Ureter (tissue), 1 donor: ENCODE data around the gene PITX3. TPM values are rescaled to one million over a fixed set of nuclear protein-coding genes. Genes with fewer than 3 reads are reported as not detected.
"Not testable (repeated sequence)": the region's sequence is repeated elsewhere in the genome, so short reads cannot be mapped to it uniquely, and the experiment has no call there.

Experiments
- DNase-seq: peaks from one replicate; pipeline ENCODE4 v3.0.0-alpha.2; 2020; ENCODE audit warnings: low spot score
- total RNA-seq: library from RNA; stranded (reverse); gene quantifications from one replicate; pipeline ENCODE4 v1.2.4, GENCODE V29; 2023
- donor health status: DM: yes; HTN: yes; CAD: no.

Gene PITX3
- total RNA-seq, 1 donor from 2014 or later = not detected

DNA sequence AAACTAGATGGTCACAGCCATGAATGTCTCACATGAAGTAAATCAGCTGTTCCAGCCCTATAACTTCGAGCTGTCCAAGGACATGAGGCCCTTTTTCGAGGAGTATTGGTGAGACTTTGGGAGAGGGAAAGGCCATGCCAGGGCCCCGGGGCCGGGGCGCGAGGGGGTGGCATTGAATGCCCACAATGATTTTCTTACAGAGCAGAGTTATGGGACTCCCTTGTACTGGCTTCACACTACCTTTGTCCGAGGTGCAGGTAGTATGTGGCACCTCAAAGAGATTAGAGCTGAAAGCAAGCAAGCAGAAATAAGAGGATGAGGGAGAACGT lies 14.8 kb downstream of the PITX3 start:
- DNase-seq = no peak

DNA sequence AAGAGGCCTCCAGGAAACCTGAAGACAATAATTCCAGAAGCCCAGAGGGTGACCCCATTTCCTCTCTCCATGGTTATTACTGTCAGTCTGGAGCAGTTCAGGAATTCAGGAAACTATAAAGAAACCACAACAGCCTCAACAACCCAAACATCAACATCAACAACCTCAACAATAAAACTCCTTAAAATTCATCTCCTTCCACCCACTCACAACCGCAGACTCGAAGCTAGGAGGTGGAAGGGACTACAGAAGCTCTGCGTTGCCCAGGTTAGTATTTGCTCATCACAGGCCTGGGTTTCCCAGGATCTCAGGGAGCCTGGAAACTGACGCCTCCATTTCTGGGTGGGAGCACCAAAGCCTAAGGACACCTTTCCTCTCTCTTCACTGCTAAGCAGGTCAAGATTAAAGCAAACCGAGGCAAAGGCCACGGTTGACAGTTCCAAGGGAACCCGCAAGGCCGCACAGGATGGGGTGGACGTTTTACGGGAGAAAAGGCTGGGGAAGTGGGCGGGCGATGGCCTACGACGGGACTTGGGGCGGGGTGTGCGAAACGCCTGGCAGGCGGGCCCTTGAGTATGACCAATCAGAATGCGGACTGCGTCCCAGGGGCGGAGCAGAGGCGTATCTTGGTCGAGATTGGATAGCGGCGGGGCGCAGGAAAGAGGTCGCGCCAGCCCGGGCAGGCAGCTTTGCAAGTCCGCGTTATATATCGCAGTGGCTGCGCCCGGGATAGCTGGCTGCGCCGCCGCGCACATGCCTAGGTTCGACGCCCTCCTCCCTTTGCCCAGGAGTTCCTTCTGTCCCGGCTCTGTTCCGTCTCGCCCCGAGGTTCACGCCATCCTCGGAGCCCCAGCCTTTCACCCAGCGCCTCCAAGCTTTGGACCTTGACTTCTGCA lies 15.4 kb downstream of the PITX3 start, which contains the start of gene ELOVL3:
Gene ELOVL3, plus strand, starts transcription at position 654 of the 896 bp plus-strand sequence. CDS start 250 bp downstream, outside the sequence.
- peak; percentile 93 for DNase-seq

DNA sequence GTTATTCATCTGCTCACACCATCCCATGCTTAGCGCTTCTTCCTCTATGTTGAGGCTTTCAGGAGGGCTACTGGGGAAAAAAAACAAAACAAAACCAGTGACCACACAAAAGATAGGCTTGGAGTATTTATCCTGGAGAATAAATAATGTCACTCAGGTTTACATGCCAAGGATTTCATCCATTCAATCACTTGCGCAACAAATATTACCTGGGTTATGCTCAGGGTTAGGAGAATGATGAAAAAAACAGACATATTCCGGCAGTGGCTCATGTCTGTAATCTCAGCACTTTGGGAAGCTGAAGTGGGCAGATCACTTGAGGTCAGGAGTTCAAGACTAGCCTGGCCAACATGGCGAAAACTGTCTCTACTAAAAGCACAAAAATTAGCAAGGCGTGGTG lies 18.5 kb downstream of the PITX3 start:
- DNase-seq = no peak

DNA sequence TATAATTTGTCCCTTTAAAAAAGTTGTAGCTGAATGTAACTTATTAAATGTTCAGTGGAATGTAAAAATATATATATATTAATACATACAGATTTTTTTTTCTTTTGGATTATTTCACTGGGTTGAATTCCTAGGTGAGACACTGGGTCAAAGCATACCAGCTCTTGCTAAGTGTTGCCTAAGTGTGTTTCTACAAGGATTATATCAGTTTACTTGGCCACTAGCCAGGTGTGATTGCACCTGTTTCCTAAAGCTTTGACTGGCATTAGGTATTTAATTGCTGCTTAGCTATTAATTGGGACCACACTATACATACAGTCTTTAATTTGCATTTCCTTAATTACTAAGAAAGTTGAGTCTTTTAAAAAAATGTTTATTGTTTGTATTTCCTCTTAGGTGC lies 20.7 kb downstream of the PITX3 start:
- no peak for DNase-seq

DNA sequence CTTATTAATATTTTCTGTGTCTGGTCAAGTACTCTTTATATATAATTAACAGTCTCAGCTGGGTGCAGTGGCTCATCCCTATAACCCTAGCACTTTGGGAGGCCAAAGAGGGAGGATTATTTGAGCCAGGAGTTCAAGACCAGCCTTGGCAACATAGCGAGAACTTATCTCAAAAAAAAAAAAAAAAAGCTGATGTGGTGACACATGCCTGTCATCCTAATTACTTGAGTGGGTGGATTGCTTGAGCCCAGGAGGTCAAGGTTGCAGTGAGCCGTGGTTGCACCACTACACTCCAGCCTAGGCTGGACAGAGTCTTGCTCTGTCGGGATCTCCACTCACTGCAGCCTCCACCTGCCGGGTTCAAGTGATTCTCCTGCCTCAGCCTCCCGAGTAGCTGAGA lies 21.9 kb downstream of the PITX3 start:
- DNase-seq = no peak

DNA sequence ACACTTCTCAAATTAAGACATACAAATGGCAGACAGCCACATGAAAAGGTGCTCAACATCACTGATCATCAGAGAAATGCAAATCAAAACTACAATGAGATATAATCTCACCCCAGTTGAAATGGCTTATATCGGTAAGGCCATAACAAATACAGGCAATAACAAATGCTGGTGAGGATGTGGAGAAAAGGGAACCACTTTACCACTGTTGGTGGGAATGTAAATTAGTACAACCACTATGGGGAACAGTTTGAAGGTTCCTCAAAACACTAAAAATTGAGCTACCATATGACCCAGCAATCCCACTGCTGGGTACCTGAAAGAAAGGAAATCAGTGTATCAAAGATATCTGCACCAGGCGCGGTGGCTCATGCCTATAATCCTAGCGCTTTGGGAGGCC lies 27.7 kb downstream of the PITX3 start:
- DNase-seq = not testable (repeated sequence)

DNA sequence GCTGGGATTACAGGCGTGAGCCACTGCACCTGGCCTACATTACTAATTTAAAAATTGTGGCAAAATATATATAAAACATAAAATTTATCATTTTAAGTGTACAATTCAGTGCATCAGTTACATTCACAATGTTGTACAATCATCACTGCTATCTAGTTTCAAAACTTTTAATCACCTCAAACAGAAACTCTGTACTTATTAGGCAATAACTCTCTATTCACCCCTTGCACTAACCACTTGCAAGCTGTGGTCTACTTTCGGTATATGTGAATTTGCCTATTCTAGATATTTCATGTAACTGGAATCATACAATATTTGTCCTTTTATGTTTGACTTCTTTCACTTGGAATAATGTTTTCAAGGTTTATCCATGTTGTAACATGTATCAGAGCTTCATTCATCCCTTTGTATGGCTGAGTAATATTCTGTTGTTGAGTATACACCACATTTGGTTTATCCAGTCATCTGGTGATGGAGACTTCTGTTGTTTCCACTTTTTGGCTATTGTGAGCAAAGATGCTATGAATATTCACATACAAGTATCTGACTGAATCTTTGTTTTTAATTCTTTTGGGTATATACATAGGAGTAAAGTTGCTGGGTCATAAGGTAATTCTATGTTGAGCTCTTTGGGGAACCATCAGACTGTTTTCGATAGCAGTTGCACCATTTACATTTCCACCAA lies 29.6 kb downstream of the PITX3 start:
- DNase-seq = no peak

DNA sequence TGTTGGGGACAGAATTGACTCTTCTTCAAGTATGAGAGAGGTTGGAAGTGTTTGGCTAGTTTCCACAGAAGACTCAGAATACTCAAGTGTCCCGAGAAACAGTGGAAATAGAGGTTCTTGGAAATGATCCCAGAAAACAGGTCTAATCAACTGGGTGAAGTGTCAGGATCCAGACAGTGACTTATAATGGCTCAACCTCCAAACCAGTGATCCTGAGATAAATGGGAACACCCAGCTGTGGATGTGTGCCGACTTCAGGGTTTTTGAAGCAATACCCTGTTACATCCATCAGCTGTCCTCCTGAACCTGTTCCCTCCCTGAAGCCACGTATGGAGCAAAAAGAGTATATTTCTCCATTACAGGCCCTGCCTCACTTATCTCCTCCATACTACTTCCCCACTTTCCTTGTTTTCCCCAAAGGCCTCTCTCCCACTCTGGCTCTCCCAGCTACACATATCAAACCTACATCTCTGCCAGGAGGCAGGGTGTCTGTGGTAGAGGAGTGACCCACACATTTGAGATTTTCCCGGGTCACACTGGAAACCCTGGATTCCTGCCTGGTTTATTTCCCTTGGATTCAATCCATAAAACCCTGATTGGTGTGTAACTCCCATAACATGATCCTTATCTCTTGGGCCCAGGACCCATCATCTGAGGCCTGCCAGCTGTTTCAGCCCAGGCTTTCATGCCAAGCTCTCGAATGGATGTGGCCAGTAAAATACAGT lies 32.8 kb downstream of the PITX3 start:
- DNase-seq = no peak

DNA sequence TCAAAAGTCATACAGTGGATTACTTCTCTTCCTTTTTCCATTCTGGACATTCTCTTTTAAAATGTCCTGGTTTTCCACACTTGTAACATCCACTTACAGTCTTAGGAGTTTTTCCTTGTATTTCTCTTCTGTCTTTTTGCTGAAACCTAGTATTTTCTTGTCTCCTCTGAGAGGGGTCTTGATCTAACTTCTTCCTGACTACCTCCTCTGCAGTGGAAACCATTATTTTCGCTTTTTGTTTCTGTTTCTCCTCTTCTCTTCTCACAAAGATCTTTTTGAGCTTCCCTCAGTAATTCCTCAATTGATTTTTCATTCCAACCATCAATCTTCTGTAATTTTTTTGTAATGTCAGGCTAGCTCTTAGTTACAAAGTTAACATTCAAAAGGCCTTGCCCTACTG lies 38.9 kb downstream of the PITX3 start:
- DNase-seq = no peak

DNA sequence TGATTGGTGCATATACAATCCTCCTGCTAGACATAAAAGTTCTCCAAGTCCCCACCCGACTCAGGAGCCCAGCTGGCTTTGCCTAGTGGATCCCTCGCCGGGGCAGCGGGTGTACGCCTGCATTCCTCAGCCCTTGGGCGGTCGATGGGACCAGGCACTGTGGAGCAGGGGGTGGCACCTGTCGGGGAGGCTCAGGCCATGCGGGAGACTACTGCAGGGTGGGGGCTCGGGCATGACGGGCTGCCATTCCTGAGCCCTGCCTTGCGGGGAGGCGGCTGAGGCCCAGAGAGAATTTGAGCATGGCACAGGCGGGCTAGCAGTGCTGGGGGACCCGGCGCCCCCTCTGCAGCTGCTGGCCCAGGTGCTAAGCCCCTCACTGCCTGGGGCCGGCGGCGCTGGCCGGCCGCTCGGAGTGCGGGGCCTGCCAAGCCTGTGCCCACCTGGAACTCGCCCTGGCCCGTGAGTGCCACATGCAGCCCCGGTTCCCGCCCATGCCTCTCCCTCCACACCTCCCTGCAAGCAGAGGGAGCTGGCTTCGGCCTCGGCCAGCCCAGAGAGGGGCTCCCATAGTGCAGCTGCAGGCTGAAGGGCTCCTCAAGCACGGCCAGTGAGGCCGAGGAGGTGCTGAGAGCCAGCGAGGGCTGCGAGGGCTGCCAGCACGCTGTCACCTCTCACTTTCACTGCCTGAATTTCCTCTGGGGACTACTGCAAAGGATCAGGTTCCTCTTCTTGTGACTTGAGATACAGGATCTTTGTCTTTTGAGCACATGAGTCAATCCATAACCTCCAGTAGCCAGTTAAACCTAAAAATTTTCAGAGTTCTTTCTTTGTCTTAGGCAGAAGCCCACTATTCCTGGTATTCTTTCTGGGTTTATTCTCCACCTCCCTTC lies 40.3 kb downstream of the PITX3 start:
- no peak for DNase-seq

DNA sequence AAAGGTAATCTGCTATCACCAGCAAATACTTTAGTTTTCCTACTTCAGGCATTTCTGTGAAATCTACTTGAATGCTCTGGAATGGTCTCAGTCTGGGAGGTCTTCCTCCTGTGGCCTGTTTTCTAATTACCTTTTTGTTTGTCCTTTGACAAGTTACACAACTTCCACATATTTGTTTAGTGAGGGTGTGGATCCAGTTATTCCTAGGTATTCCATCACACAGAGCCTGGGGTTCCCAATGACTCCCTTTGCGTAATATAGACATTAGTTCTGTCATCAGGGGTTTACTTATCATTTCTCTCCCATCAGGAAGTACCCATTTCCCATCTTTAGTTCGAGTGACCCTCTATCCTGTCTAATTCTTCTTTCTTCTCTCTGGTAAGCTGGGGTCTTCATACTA lies 43.3 kb downstream of the PITX3 start:
- DNase-seq = no peak

DNA sequence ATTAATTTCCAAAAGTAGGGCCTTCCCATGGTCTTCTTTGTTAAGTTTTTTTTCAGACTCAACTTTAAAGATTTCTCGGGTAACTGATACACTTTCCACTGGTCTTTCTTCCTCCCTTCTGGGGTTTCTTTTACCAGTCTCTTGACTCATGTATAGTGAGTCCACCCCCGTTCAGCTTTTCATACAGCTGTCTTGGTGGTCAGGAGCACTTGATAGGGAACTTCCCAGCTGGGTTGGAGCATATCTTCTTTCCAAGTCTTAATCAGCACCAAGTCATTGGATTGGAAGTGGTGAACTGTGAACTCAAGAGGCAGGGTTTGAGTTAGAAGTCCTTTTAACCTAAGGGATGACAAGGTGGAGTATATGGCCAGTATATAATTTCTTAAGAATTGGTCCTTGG lies 44.4 kb downstream of the PITX3 start:
- DNase-seq = no peak

DNA sequence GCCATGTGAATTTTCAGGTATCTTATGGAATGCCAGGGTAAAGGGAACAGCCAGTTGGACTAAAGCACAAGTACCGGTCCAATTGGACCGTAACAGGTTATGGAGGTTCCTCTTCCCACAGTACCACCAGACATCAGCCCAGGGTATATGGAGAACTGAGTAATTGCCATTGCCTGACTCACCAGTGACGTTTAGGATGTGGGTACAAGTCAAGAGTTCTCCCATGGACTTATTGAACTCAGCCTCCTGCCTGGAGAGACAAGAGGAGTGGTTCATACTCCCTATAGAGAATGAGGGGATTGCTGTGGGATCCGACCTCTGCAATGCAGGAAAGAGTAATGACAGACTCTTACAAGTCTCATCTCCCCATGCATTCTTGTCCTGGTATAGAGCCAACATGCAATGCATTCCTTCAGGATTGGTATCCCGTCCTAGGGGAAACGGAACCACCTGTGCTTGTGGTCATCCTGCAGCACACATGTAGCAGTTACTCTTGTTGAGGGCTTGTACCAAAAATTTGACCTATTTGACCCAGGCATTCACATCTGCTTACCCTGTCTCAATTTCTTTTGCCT lies 45.9 kb downstream of the PITX3 start:
- DNase-seq = no peak

DNA sequence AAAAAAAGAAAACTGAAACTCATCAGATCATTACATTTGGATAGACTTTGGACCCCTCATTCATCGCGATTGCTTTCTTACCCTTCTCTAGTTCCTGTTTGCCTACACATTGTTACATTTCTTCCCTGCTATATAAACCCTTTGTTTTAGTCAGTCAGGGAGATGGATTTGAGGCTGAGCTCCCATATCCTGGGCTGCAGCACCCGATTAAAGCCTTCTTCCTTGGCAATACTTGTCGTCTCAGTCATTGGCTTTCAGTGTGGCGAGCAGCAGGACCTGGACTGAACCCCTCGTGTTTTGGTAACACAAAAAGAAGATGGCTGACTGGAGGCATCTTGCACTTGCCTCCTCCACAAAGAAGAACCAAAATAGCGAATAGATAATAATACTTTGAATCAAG lies 49.4 kb downstream of the PITX3 start:
- DNase-seq = no peak

DNA sequence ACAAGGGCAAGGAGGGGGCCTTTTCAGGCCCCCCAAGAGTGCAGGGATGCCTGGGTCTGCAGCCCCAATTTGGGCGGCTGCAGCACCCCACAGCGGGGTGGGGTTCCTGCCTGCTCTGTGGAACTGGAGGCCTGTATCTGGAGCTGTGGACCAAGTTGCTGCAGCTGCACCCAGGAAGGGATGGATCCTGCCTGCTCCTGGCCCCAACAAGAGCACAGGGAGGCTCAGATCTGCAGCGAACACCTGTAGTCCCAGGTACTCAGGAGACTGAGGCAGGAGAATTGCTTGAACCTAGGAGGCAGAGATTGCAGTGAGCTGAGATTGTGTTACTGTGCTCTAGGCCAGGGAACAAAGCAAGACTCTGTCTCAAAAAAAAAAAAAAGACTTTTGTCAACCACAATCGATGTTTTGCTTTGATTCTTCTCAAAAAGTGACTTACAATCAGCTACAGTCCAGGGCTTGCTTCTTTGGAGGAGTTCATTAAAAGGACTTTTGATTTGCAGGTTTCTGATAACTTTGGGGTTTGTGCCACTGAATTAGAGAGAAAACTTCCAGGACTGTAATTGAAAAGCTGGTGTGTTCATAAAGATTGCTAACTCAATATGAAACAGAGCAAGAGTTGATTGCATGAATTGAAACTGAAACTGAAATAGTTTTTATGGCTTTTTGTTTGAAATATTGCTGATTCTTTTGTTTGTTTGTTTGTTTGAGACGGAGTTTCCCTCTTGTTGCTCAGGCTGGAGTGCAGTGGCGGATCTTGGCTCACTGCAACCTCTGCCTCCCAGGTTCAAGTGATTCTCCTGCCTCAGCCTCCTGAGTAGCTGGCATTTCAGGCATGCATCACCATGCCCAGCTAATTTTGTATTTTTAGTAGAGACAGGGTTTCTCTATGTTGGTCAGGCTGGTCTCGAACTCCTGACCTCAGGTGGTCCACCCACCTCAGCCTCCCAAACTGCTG lies 52.1 kb downstream of the PITX3 start:
- not testable (repeated sequence) for DNase-seq

DNA sequence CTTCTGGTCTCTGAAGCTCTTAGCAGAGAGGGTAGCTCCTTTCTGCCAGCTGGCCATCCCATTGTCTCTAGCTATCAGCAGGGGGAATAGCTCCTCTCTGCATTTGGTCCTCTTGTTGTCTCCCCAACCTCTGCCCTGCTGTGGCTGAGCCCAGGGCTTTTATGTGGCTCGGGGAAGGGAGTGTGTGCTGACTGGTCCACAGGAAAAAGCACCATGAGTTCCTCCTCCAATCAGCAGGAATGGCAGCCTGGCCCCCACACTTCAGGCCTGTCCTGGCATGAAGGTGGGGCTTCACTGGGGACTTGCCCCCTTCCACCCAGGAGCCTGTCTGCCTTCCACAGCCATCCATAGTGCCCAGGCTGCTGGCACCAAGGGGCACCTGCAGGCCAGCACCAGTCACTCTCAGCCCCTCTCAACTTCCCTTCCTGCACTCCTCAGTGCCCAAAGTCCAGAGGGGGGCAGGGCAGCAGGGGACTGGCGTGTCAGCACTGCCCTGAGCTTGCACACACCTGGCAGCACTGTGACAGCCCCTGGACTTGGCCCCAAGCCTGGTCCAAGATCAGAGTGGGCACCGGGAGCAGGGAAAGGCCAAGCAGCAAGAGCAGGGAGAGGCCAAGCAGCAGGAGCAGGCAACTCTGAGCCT lies 52.9 kb downstream of the PITX3 start:
- DNase-seq = no peak

DNA sequence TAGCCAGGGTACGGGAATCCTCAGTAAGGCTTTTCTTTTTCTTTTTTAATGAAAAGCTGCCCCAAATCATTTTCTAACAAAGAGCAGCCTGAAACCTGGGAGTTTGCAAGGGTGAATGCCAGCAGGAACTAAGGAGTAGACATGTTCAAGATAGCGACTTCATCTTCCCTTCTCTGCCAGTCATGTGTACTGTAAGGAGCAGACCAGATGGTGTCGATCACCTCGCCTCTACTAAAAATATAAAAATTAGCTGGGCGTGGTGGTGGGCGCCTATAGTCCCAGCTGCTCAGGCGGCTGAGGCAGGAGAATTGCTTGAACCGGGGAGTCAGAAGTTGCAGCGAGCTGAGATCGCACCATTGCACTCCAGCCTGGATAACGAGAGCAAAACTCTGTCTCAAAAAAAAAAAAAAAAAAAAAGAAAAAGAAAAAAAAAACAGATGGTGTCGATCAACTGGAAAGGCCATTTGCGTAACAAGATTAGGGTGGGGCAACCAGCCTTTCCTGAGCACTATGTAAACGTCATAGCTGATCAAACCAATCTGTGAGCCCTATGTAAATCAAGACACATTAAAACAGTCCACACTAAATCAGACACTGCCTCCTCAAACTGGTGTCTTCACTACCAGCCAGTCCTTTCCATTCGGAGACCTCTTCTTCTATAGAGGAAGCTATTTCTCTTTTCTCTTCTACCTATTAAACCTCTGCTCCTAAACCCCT lies 55.3 kb downstream of the PITX3 start:
- no peak for DNase-seq

DNA sequence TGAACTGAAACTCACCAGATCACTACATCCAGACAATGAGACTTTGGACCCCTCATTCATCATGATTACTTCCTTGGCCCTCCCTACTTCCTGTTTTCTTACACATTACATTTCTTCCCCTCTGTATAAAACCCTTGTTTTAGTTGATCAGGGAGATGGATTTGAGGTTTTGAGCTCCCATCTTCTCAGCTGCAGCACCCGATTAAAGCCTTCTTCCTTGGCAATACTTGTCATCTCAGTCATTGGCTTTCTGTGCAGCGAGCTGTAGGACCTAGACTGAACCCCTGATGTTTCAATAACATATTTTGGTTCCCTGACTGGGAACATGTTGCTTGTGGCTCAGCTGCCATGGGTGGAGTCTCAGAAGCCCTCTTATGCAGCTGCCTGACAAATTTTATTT lies 56.0 kb downstream of the PITX3 start:
- no peak for DNase-seq

DNA sequence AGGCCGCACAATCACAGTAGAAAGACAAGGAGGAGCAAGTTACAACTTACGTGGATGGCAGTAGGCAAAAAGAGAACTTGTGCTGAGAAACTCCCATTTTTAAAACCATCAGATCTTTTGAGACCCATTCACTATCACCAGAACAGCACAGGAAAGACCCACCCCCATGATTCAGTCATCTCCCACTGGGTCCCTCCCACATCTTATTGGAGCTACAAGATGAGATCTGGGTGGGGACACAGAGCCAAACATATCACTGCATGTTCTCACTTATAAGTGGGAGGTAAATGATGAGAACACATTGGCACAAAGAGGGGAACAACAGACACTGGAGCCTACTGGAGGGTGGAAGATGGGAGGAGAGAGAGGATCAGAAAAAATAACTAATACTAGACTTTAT lies 56.7 kb downstream of the PITX3 start:
- DNase-seq = no peak
